A673 (cell line): ENCODE results near the gene ADA.

ENCODE experiments used
- CTCF ChIP-seq: fragments of 300-800, 200-600 bp; sonication (generic); conservative IDR thresholded peaks from 2 replicates; pipeline ENCODE4 v1.5.1; 2017; ENCODE audit warnings: low read depth, mild to moderate bottlenecking, antibody characterized with exemption, low read length, moderate library complexity, mixed read lengths
- EZH2 ChIP-seq: fragments of 200-600 bp; sonication (generic); IDR thresholded peaks from 2 replicates; pipeline ENCODE4 v1.6.1; 2017; ENCODE audit warnings: borderline replicate concordance, low read depth, mild to moderate bottlenecking, mixed read lengths, antibody characterized with exemption, low read length; ENCODE audit not compliant: poor library complexity, severe bottlenecking

- no peak for TF ChIP-seq CTCF
- TF ChIP-seq EZH2, result no peak
These were observed 10.2 kb downstream of the ADA start for GRCh38 chr20:44641325-44641724.
